HFFc6 (cell line): ENCODE results near the gene THYN1. TPM values are rescaled to one million over a fixed set of nuclear protein-coding genes. Genes with fewer than 3 reads are reported as not detected.

Source experiments
- DNase-seq: peaks from one replicate; pipeline ENCODE4 v3.0.0-alpha.2; 2018
- H3K27ac Mint-ChIP-seq: 2 replicates; pipeline ENCODE4 v1.8.0; 2020; ENCODE audit warnings: mild to moderate bottlenecking, mixed read lengths
- H3K27me3 Mint-ChIP-seq: 2 replicates; pipeline ENCODE4 v1.8.0; 2021; ENCODE audit warnings: mild to moderate bottlenecking, moderate library complexity, mixed read lengths; ENCODE audit not compliant: insufficient read depth
- H3K36me3 Mint-ChIP-seq: 2 replicates; pipeline ENCODE4 v1.8.0; 2021; ENCODE audit warnings: low read depth, mixed read lengths
- H3K4me1 Mint-ChIP-seq: 2 replicates; pipeline ENCODE4 v1.8.0; 2020; ENCODE audit warnings: low read depth, mixed read lengths
- H3K4me3 Mint-ChIP-seq: 2 replicates; pipeline ENCODE4 v1.8.0; 2020; ENCODE audit warnings: mild to moderate bottlenecking, moderate library complexity, mixed read lengths
- H3K9me3 Mint-ChIP-seq: 2 replicates; pipeline ENCODE4 v1.8.0; 2020; ENCODE audit warnings: mild to moderate bottlenecking, mixed read lengths
- total RNA-seq, 6 experiments: library from RNA; stranded (reverse); fragmentation: NEBNext Ultra II Directional; extraction: Animal tissue kit (Norgen Biotek cat#: 25700); gene quantifications; 2 replicates in 1 of 6; 3 replicates in 5 of 6; pipeline ENCODE4 v1.2.3, GENCODE V29; 2021
- TF ChIP-seq, protein P1 (sequence below): fragments of 200-600 bp; sonication (generic); IDR thresholded peaks from 2 replicates; pipeline ENCODE4 v1.5.0; 2021; ENCODE audit warnings: antibody characterized with exemption, mild to moderate bottlenecking

The THYN1 gene
- total RNA-seq, 6 experiments from 2014 or later: 32.7 to 36.8 (median 34.2) TPM

- no peak overlapping the region; the same call in 1 of the 2 replicates for H3K4me3 Mint-ChIP-seq
- DNase-seq: no peak
- H3K27me3 Mint-ChIP-seq: peaks cover 12% of the 10 kb centered on the region
- H3K9me3 Mint-ChIP-seq: no peaks in the 10 kb centered on the region
- peak overlapping the region; percentile 3; the same call in 1 of the 2 replicates for H3K27ac Mint-ChIP-seq
- H3K36me3 Mint-ChIP-seq: no peaks in the 10 kb centered on the region
- peaks cover 18% of the 10 kb centered on the region for H3K4me1 Mint-ChIP-seq
- TF ChIP-seq, protein P1, sequence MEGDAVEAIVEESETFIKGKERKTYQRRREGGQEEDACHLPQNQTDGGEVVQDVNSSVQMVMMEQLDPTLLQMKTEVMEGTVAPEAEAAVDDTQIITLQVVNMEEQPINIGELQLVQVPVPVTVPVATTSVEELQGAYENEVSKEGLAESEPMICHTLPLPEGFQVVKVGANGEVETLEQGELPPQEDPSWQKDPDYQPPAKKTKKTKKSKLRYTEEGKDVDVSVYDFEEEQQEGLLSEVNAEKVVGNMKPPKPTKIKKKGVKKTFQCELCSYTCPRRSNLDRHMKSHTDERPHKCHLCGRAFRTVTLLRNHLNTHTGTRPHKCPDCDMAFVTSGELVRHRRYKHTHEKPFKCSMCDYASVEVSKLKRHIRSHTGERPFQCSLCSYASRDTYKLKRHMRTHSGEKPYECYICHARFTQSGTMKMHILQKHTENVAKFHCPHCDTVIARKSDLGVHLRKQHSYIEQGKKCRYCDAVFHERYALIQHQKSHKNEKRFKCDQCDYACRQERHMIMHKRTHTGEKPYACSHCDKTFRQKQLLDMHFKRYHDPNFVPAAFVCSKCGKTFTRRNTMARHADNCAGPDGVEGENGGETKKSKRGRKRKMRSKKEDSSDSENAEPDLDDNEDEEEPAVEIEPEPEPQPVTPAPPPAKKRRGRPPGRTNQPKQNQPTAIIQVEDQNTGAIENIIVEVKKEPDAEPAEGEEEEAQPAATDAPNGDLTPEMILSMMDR: no peak
Observed at GRCh38 chr11:134266440-134266839, 13.3 kb upstream of the THYN1 start.

GRCh38 chr11:134264966-134265764 lies 12.0 kb upstream of the THYN1 start:
- Mint-ChIP-seq H3K4me3 (no peak overlapping the region), H3K27me3 (peaks cover 5% of the 10 kb centered on the region; the same call in 1 of the 2 replicates), H3K27ac (no peak overlapping the region), H3K4me1 (peaks cover 18% of the 10 kb centered on the region), H3K36me3 (no peaks in the 10 kb centered on the region), H3K9me3 (no peaks in the 10 kb centered on the region)
- no peak for DNase-seq
- TF ChIP-seq, protein P1: no peak

DNA sequence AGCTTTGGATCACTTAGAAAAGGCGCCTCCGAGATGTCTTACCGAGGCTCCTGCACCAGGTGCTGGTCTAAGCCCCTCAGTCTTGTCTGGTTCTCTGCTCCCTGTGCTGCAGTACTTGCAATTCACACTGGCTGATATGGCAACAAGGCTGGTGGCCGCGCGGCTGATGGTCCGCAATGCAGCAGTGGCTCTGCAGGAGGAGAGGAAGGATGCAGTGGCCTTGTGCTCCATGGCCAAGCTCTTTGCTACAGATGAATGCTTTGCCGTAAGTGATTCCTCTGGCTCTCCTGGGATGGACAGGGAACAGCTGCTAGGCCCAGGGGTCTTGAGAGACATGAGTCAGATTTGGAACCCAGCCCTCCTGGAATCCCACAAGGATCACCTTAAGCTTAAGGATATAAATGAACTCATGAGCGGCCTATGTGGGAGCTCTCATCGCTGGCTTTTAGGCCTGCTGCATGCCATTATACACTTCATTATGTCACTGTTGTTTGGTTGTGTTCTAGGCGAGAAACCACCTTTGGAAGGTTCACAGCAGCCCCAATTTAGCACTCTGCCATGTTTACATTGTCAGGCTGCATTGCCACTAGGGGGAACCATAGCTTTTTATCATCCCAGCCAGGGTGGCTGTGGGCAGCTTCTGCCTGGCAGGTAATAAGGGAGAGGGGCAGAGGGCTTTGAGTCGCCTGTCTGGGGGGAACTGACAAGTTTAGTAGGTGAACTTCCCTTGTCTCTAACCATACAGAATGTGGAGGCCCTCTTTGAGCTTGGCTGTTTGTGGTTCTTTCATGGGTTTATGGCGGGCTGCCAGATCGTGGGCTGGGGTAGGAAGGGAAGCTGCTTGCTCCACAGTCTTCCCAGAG lies 8.7 kb upstream of the THYN1 start:
- Mint-ChIP-seq H3K27me3 (no peaks in the 10 kb centered on the region), H3K4me3 (no peak overlapping the region), H3K4me1 (peaks cover 10% of the 10 kb centered on the region), H3K9me3 (no peaks in the 10 kb centered on the region), H3K36me3 (peaks cover 12% of the 10 kb centered on the region), H3K27ac (no peak overlapping the region)
- peak; percentile 23 for DNase-seq
- TF ChIP-seq, protein P1: peak; percentile 79

DNA sequence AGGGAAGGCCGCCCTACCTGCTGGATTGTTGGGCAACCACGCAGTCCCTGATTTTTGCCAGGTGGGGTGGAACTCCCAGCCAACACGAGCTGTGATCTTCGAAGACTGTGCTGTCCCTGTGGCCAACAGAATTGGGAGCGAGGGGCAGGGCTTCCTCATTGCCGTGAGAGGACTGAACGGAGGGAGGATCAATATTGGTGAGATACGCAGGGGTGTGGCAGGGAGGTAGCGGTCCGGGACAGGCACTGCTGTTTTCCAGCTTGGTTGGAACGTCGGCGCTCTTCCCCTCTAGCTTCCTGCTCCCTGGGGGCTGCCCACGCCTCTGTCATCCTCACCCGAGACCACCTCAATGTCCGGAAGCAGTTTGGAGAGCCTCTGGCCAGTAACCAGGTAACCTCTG lies 7.8 kb upstream of the THYN1 start:
- H3K4me3 Mint-ChIP-seq: no peak overlapping the region
- no peaks in the 10 kb centered on the region for H3K27me3 Mint-ChIP-seq
- H3K9me3 Mint-ChIP-seq: no peaks in the 10 kb centered on the region
- peaks cover 2% of the 10 kb centered on the region for H3K4me1 Mint-ChIP-seq
- TF ChIP-seq, protein P1: no peak
- no peak overlapping the region for H3K27ac Mint-ChIP-seq
- H3K36me3 Mint-ChIP-seq: peaks cover 12% of the 10 kb centered on the region
- no peak for DNase-seq

DNA sequence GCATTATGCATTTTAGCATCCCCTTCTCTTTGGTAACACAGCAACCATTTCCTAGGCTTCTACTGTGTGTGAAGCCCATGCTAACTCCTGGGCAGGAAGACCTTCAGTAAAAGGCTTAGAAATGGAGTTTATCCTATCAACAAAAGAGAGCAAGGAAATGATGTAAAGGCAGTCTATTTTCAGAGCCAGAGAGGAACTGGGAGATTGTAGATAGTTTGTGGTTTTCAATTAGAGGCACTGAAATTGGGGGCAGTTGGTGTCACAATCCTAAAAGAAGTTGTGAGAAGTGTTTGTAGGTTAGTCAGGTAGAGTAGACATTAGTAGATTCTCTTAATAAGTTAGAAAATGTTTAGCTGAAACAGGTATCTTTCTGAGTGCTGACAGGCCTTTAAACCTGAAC lies 7.4 kb upstream of the THYN1 start:
- no peaks in the 10 kb centered on the region for H3K4me1 Mint-ChIP-seq
- H3K4me3 Mint-ChIP-seq: no peak overlapping the region
- H3K36me3 Mint-ChIP-seq: peaks cover 12% of the 10 kb centered on the region
- DNase-seq: no peak
- no peaks in the 10 kb centered on the region for H3K9me3 Mint-ChIP-seq
- TF ChIP-seq, protein P1: no peak
- no peaks in the 10 kb centered on the region for H3K27me3 Mint-ChIP-seq
- H3K27ac Mint-ChIP-seq: no peak overlapping the region
